ENCODE measurements around the gene PHF21A.

DNA sequence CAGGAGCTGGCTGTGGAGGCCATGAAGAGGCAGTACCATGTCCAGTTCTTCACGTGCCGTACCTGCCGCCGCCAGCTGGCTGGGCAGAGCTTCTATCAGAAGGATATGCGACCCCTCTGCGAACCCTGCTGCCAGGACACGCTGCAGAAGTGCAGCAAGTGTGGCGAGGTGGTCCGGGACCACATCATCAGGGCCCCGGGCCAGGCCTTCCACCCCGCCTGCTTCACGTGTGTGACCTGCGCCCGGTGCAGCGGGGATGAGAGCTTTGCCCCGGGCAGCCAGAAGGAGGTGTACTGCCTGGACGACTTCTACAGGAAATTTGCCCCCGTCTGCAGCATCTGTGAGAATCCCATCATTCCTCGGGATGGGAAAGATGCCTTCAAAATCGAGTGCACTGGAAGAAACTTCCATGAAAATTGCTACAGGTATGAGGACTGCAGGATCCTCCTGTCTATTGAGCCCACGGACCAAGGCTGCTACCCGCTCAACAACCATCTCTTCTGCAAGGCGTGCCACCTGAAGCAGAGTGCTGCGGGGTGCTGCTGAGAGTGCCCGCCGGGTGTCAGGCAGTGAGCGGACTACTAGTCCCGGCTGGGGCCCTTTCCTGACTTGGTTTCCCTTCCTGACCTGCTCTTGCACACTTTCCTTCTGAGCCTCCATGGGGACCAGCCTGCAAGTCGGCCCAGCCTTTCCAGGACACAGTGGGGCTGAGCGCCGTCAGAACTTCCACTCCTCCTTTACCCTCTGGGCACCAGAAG is 22.0 kb upstream of the PHF21A start:
- TF ChIP-seq POLR2A (IDR thresholded peaks at IDR 0.05): no peak
- TF ChIP-seq, protein P1, sequence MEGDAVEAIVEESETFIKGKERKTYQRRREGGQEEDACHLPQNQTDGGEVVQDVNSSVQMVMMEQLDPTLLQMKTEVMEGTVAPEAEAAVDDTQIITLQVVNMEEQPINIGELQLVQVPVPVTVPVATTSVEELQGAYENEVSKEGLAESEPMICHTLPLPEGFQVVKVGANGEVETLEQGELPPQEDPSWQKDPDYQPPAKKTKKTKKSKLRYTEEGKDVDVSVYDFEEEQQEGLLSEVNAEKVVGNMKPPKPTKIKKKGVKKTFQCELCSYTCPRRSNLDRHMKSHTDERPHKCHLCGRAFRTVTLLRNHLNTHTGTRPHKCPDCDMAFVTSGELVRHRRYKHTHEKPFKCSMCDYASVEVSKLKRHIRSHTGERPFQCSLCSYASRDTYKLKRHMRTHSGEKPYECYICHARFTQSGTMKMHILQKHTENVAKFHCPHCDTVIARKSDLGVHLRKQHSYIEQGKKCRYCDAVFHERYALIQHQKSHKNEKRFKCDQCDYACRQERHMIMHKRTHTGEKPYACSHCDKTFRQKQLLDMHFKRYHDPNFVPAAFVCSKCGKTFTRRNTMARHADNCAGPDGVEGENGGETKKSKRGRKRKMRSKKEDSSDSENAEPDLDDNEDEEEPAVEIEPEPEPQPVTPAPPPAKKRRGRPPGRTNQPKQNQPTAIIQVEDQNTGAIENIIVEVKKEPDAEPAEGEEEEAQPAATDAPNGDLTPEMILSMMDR (IDR thresholded peaks at IDR 0.05): no peak

Measured in right lobe of liver (tissue), 4 donors.